Hippocampal formation (tissue), 2 donors: Measurements from ENCODE around the gene VPS16.

Experiments
- DNase-seq, 2 donors: peaks; one replicate each; lab custom pipeline; 2025; lab: John Stamatoyannopoulos, UW

The VPS16 gene

GRCh38 chr20:2834401-2835110, 6.0 kb upstream of the VPS16 start:
- no peak for DNase-seq

- DNase-seq: no peak
Measured at GRCh38 chr20:2835331-2835796, 5.2 kb upstream of the VPS16 start.

- DNase-seq: no peak
Measured at GRCh38 chr20:2836035-2836434, 4.5 kb upstream of the VPS16 start.

- no peak for DNase-seq
Measured at GRCh38 chr20:2837221-2837960, 3.2 kb upstream of the VPS16 start.

- no peak for DNase-seq
Measured at GRCh38 chr20:2838170-2838797, 2.3 kb upstream of the VPS16 start.

GRCh38 chr20:2838847-2839671, 1.5 kb upstream of the VPS16 start:
- DNase-seq: no peak

GRCh38 chr20:2839732-2840137, 810 bp upstream of the VPS16 start:
- DNase-seq: no peak

GRCh38 chr20:2840967-2841531, 504 bp downstream of the VPS16 start:
- DNase-seq: no peak

- no peak for DNase-seq
Measured at GRCh38 chr20:2845607-2846006, 5.1 kb downstream of the VPS16 start.

GRCh38 chr20:2846698-2847097, 6.2 kb downstream of the VPS16 start:
- DNase-seq: no peak

GRCh38 chr20:2847802-2848201, 7.3 kb downstream of the VPS16 start:
- no peak for DNase-seq

- DNase-seq: no peak
Measured at GRCh38 chr20:2849529-2849928, 9.0 kb downstream of the VPS16 start.

GRCh38 chr20:2851086-2851485, 10.5 kb downstream of the VPS16 start:
- DNase-seq: no peak

- no peak for DNase-seq
Measured at GRCh38 chr20:2858591-2858990, 18.0 kb downstream of the VPS16 start.

- no peak for DNase-seq
Measured at GRCh38 chr20:2859330-2860121, 19.0 kb downstream of the VPS16 start.

GRCh38 chr20:2864626-2865025, 24.1 kb downstream of the VPS16 start:
- DNase-seq: no peak

GRCh38 chr20:2865101-2865500, 24.6 kb downstream of the VPS16 start:
- DNase-seq: no peak

GRCh38 chr20:2865630-2866029, 25.1 kb downstream of the VPS16 start:
- no peak for DNase-seq

- DNase-seq: no peak
Measured at GRCh38 chr20:2866236-2866635, 25.7 kb downstream of the VPS16 start.

GRCh38 chr20:2867081-2867864, 26.7 kb downstream of the VPS16 start:
- no peak for DNase-seq
